ENCODE measurements around the gene P2RY11.

The P2RY11 gene

GRCh38 chr19:10085641-10086590 is 25.6 kb upstream of the P2RY11 start, which contains the start of gene SHFL:
Gene SHFL (plus strand): TSS chr19:10086317. CDS start chr19:10086428, 111 bp downstream.
- peaks cover 24% of the 10 kb centered on the region; the same call in 1 of the 2 replicates for H3K27me3 ChIP-seq (ENCODE audit: insufficient read depth, low read length)
- H3K9me3 ChIP-seq (ENCODE audit: insufficient read depth, low read depth, low read length) = no peaks in the 10 kb centered on the region
- peak within 1 kb of the TSS; percentile 59 for H3K9ac ChIP-seq (ENCODE audit: low read depth, low read length)
- peak within 1 kb of the TSS; percentile 90 for H3K4me3 ChIP-seq (ENCODE audit: low read length)
- 3% methylated on average over 81 of the region's 81 CpGs for WGBS
- H3K4me1 ChIP-seq (ENCODE audit: insufficient read depth, low read length) = no peaks in the 10 kb centered on the region
- H3K36me3 ChIP-seq (ENCODE audit: insufficient read depth, low read length) = no peaks in the 10 kb centered on the region; the same call in 1 of the 2 replicates
- H3K27ac ChIP-seq (ENCODE audit: low read depth, low read length) = no peak within 1 kb of the TSS

GRCh38 chr19:10086591-10087192 is 24.8 kb upstream of the P2RY11 start:
- Histone ChIP-seq H3K27me3 (ENCODE audit: insufficient read depth, low read length) (peaks cover 24% of the 10 kb centered on the region; the same call in 1 of the 2 replicates), H3K27ac (ENCODE audit: low read depth, low read length) (no peak overlapping the region), H3K4me3 (ENCODE audit: low read length) (peak overlapping the region; percentile 90), H3K9me3 (ENCODE audit: insufficient read depth, low read depth, low read length) (no peaks in the 10 kb centered on the region), H3K4me1 (ENCODE audit: insufficient read depth, low read length) (no peaks in the 10 kb centered on the region), H3K36me3 (ENCODE audit: insufficient read depth, low read length) (no peaks in the 10 kb centered on the region; the same call in 1 of the 2 replicates), H3K9ac (ENCODE audit: low read depth, low read length) (peak overlapping the region; percentile 59; the same call in 1 of the 2 replicates)
- 3% methylated on average over 37 of the region's 43 CpGs for WGBS

- Histone ChIP-seq H3K27ac (ENCODE audit: low read depth, low read length) (no peak overlapping the region), H3K9ac (ENCODE audit: low read depth, low read length) (no peak overlapping the region), H3K36me3 (ENCODE audit: insufficient read depth, low read length) (peaks cover 4% of the 10 kb centered on the region; the same call in 1 of the 2 replicates), H3K27me3 (ENCODE audit: insufficient read depth, low read length) (peaks cover 24% of the 10 kb centered on the region; the same call in 1 of the 2 replicates), H3K4me3 (ENCODE audit: low read length) (peak overlapping the region; percentile 90), H3K4me1 (ENCODE audit: insufficient read depth, low read length) (no peaks in the 10 kb centered on the region), H3K9me3 (ENCODE audit: insufficient read depth, low read depth, low read length) (no peaks in the 10 kb centered on the region)
- 73% methylated on average over 17 of the region's 18 CpGs for WGBS
Measured at GRCh38 chr19:10087296-10088061, 24.0 kb upstream of the P2RY11 start.

- WGBS = 92% methylated on average over 6 of the region's 6 CpGs
- H3K36me3 ChIP-seq (ENCODE audit: insufficient read depth, low read length) = peaks cover 5% of the 10 kb centered on the region; the same call in 1 of the 2 replicates
- H3K9ac ChIP-seq (ENCODE audit: low read depth, low read length) = no peak overlapping the region
- H3K9me3 ChIP-seq (ENCODE audit: insufficient read depth, low read depth, low read length) = no peaks in the 10 kb centered on the region
- H3K27ac ChIP-seq (ENCODE audit: low read depth, low read length) = no peak overlapping the region
- no peak overlapping the region for H3K4me3 ChIP-seq (ENCODE audit: low read length)
- H3K4me1 ChIP-seq (ENCODE audit: insufficient read depth, low read length) = no peaks in the 10 kb centered on the region
- H3K27me3 ChIP-seq (ENCODE audit: insufficient read depth, low read length) = peaks cover 22% of the 10 kb centered on the region; the same call in 1 of the 2 replicates
Measured at GRCh38 chr19:10088949-10089554, 22.4 kb upstream of the P2RY11 start.

- H3K9me3 ChIP-seq (ENCODE audit: insufficient read depth, low read depth, low read length) = no peaks in the 10 kb centered on the region
- 88% methylated on average over 14 of the region's 15 CpGs for WGBS
Measured at GRCh38 chr19:10089801-10090375, 21.6 kb upstream of the P2RY11 start.

GRCh38 chr19:10091370-10091687 is 20.2 kb upstream of the P2RY11 start:
- WGBS = 92% methylated on average over 17 of the region's 17 CpGs
- no peak overlapping the region for H3K4me3 ChIP-seq (ENCODE audit: low read length)
- peaks cover 5% of the 10 kb centered on the region; the same call in 1 of the 2 replicates for H3K36me3 ChIP-seq (ENCODE audit: insufficient read depth, low read length)
- H3K27me3 ChIP-seq (ENCODE audit: insufficient read depth, low read length) = peaks cover 28% of the 10 kb centered on the region
- no peaks in the 10 kb centered on the region for H3K4me1 ChIP-seq (ENCODE audit: insufficient read depth, low read length)
- no peak overlapping the region for H3K27ac ChIP-seq (ENCODE audit: low read depth, low read length)
- no peak overlapping the region for H3K9ac ChIP-seq (ENCODE audit: low read depth, low read length)
- no peaks in the 10 kb centered on the region; the same call in 1 of the 2 replicates for H3K9me3 ChIP-seq (ENCODE audit: insufficient read depth, low read depth, low read length)

More at GRCh38 chr19:10089801-10090375, 21.6 kb upstream of the P2RY11 start:
- H3K9ac ChIP-seq (ENCODE audit: low read depth, low read length) = no peak overlapping the region
- peaks cover 5% of the 10 kb centered on the region; the same call in 1 of the 2 replicates for H3K36me3 ChIP-seq (ENCODE audit: insufficient read depth, low read length)
- peaks cover 28% of the 10 kb centered on the region for H3K27me3 ChIP-seq (ENCODE audit: insufficient read depth, low read length)
- no peak overlapping the region for H3K4me3 ChIP-seq (ENCODE audit: low read length)
- no peak overlapping the region for H3K27ac ChIP-seq (ENCODE audit: low read depth, low read length)
- no peaks in the 10 kb centered on the region for H3K4me1 ChIP-seq (ENCODE audit: insufficient read depth, low read length)

- peaks cover 29% of the 10 kb centered on the region for H3K27me3 ChIP-seq (ENCODE audit: insufficient read depth, low read length)
- peaks cover 5% of the 10 kb centered on the region; the same call in 1 of the 2 replicates for H3K36me3 ChIP-seq (ENCODE audit: insufficient read depth, low read length)
- H3K9me3 ChIP-seq (ENCODE audit: insufficient read depth, low read depth, low read length) = no peaks in the 10 kb centered on the region; the same call in 1 of the 2 replicates
- 87% methylated on average over 13 of the region's 13 CpGs for WGBS
- H3K27ac ChIP-seq (ENCODE audit: low read depth, low read length) = no peak overlapping the region
- no peak overlapping the region for H3K9ac ChIP-seq (ENCODE audit: low read depth, low read length)
- H3K4me3 ChIP-seq (ENCODE audit: low read length) = no peak overlapping the region
- H3K4me1 ChIP-seq (ENCODE audit: insufficient read depth, low read length) = no peaks in the 10 kb centered on the region
Measured at GRCh38 chr19:10091895-10092641, 19.4 kb upstream of the P2RY11 start.

GRCh38 chr19:10092648-10093294 is 18.7 kb upstream of the P2RY11 start:
- no peak overlapping the region for H3K4me3 ChIP-seq (ENCODE audit: low read length)
- WGBS = 93% methylated on average over 9 of the region's 9 CpGs
- no peaks in the 10 kb centered on the region for H3K4me1 ChIP-seq (ENCODE audit: insufficient read depth, low read length)
- no peak overlapping the region for H3K9ac ChIP-seq (ENCODE audit: low read depth, low read length)
- no peaks in the 10 kb centered on the region; the same call in 1 of the 2 replicates for H3K9me3 ChIP-seq (ENCODE audit: insufficient read depth, low read depth, low read length)
- H3K27ac ChIP-seq (ENCODE audit: low read depth, low read length) = no peak overlapping the region
- H3K27me3 ChIP-seq (ENCODE audit: insufficient read depth, low read length) = peaks cover 28% of the 10 kb centered on the region
- peaks cover 5% of the 10 kb centered on the region; the same call in 1 of the 2 replicates for H3K36me3 ChIP-seq (ENCODE audit: insufficient read depth, low read length)

- Histone ChIP-seq H3K9ac (ENCODE audit: low read depth, low read length) (no peak overlapping the region), H3K27ac (ENCODE audit: low read depth, low read length) (no peak overlapping the region), H3K4me3 (ENCODE audit: low read length) (no peak overlapping the region), H3K4me1 (ENCODE audit: insufficient read depth, low read length) (no peaks in the 10 kb centered on the region), H3K27me3 (ENCODE audit: insufficient read depth, low read length) (peaks cover 28% of the 10 kb centered on the region), H3K9me3 (ENCODE audit: insufficient read depth, low read depth, low read length) (no peaks in the 10 kb centered on the region; the same call in 1 of the 2 replicates), H3K36me3 (ENCODE audit: insufficient read depth, low read length) (peaks cover 5% of the 10 kb centered on the region; the same call in 1 of the 2 replicates)
- WGBS = 85% methylated on average over 22 of the region's 22 CpGs
Measured at GRCh38 chr19:10093295-10094186, 18.0 kb upstream of the P2RY11 start.
